A549 (cell line): ENCODE measurements around the gene GLCE. TPM values are rescaled to one million over a fixed set of nuclear protein-coding genes. Genes with fewer than 3 reads are reported as not detected.
A peak's percentile ranks its signal among the peaks of the same experiment; 100 is the strongest.

Experiments
- ATAC-seq, 2 experiments: fragments of 200-7000 bp in 1 of 2; fragments of >200 bp in 1 of 2; cut with Nextera tagmentation in 1 of 2; cut with Tn5 transposase in 1 of 2; 3 replicates each; pipeline versions ENCODE4 v1.8.0 to v1.9.1; 2018 to 2020; ENCODE audit warnings: mild to moderate bottlenecking in 1 of 2, moderate library complexity in 1 of 2
- CTCF ChIA-PET: fragments of 300-600 bp; sonication (Branson Sonifier 250); formaldehyde crosslinking; extraction: SDS; loops from one replicate; lab custom pipeline; 2021; ENCODE audit warnings: antibody characterized with exemption, inconsistent platforms; lab: Yijun Ruan, JAX
- POLR2A ChIA-PET: fragments of 350-600 bp; formaldehyde crosslinking; extraction: SDS; loops from one replicate; lab custom pipeline; 2021; ENCODE audit warnings: antibody characterized with exemption, inconsistent platforms; lab: Yijun Ruan, JAX
- DNase-seq, 2 experiments: peaks; one replicate each; pipeline versions ENCODE4 v3.0.0 to v3.0.0-alpha.2; 2011 to 2016; ENCODE audit warnings: low read depth in 1 of 2, low spot score in 1 of 2
- FAIRE-seq: peaks from 2 replicates; lab custom pipeline; 2011; peaks lifted over from hg19 to GRCh38; lab: Jason Lieb, UNC
- H3K27ac ChIP-seq, 2 experiments: fragments of >200 bp; sonication (Bioruptor Twin); formaldehyde crosslinking; 3 replicates each; pipeline ENCODE4 v1.5.1; 2016 to 2017
- H3K4me1 ChIP-seq: fragments of >200 bp; sonication (Bioruptor Twin); formaldehyde crosslinking; 3 replicates; pipeline ENCODE4 v1.6.1; 2016
- H3K4me2 ChIP-seq: fragments of >200 bp; sonication (Bioruptor Twin); formaldehyde crosslinking; 3 replicates; pipeline ENCODE4 v1.6.1; 2016
- H3K4me3 ChIP-seq: fragments of >200 bp; sonication (Bioruptor Twin); formaldehyde crosslinking; 3 replicates; pipeline ENCODE4 v1.5.1; 2016
- H3K9me3 ChIP-seq: fragments of >200 bp; sonication (Bioruptor Twin); formaldehyde crosslinking; 3 replicates; pipeline ENCODE4 v1.6.1; 2016
- CHD2 ChIP-seq: fragments of 150-350 bp; IDR thresholded peaks from 2 replicates; pipeline ENCODE4 v1.6.1; 2014; ENCODE audit warnings: low read length; ENCODE audit not compliant: partially characterized antibody
- CHD4 ChIP-seq: fragments of 200-600 bp; sonication (generic); IDR thresholded peaks from 2 replicates; pipeline ENCODE4 v1.6.1; 2016; ENCODE audit warnings: antibody characterized with exemption, mild to moderate bottlenecking, borderline replicate concordance
- CTCF ChIP-seq: fragments of >200 bp; sonication (Bioruptor Twin); formaldehyde crosslinking; IDR thresholded peaks from 3 replicates; pipeline ENCODE4 v1.5.1; 2016
- E2F6 ChIP-seq: IDR thresholded peaks from 2 replicates; pipeline ENCODE4 v1.6.1; 2012; ENCODE audit warnings: low read depth, borderline replicate concordance
- EHF ChIP-seq: fragments of 250-450 bp; sonication (Bioruptor Pico); IDR thresholded peaks from 2 replicates; pipeline ENCODE4 v1.5.0; 2020; ENCODE audit warnings: mild to moderate bottlenecking
- EHMT2 ChIP-seq: fragments of 200-600 bp; sonication (generic); IDR thresholded peaks from 2 replicates; pipeline ENCODE4 v1.6.1; 2016; ENCODE audit warnings: antibody characterized with exemption, low read depth, mild to moderate bottlenecking, moderate library complexity
- EP300 ChIP-seq, 2 experiments: fragments of >200 bp; sonication (Bioruptor Twin); formaldehyde crosslinking; IDR thresholded peaks; 2 replicates in 1 of 2; 3 replicates in 1 of 2; pipeline ENCODE4 v1.6.1; 2016 to 2017
- ESRRA ChIP-seq: fragments of 150-350 bp; IDR thresholded peaks from 2 replicates; pipeline ENCODE4 v1.6.1; 2014; ENCODE audit warnings: mild to moderate bottlenecking, low read length, borderline replicate concordance
- HEYL ChIP-seq: fragments of 250-450 bp; sonication (Bioruptor Pico); IDR thresholded peaks from 2 replicates; pipeline ENCODE4 v1.8.0; 2021; ENCODE audit warnings: mild to moderate bottlenecking, moderate library complexity
- HMGXB4 ChIP-seq: fragments of 250-450 bp; sonication (Bioruptor Pico); IDR thresholded peaks from 2 replicates; pipeline ENCODE4 v1.5.0; 2021; ENCODE audit warnings: mild to moderate bottlenecking, moderate library complexity, borderline replicate concordance
- HOXA7 ChIP-seq: fragments of 250-450 bp; sonication (Bioruptor Pico); IDR thresholded peaks from 2 replicates; pipeline ENCODE4 v1.5.0; 2020; ENCODE audit warnings: mild to moderate bottlenecking, moderate library complexity
- HOXB13 ChIP-seq: fragments of 250-450 bp; sonication (Bioruptor Pico); IDR thresholded peaks from 2 replicates; pipeline ENCODE4 v1.5.0; 2020; ENCODE audit warnings: low read depth, mild to moderate bottlenecking, moderate library complexity
- HOXB5 ChIP-seq: fragments of 250-450 bp; sonication (Bioruptor Pico); IDR thresholded peaks from 2 replicates; pipeline ENCODE4 v1.5.0; 2020; ENCODE audit warnings: mild to moderate bottlenecking, moderate library complexity
- KDM1A ChIP-seq: fragments of 200-600 bp; sonication (generic); IDR thresholded peaks from 2 replicates; pipeline ENCODE4 v1.6.1; 2016; ENCODE audit warnings: low read depth, mild to moderate bottlenecking
- KDM5A ChIP-seq: fragments of 200-600 bp; sonication (generic); IDR thresholded peaks from 2 replicates; pipeline ENCODE4 v1.6.1; 2016; ENCODE audit warnings: antibody characterized with exemption, mild to moderate bottlenecking
- MAX ChIP-seq: IDR thresholded peaks from 2 replicates; pipeline ENCODE4 v1.6.1; 2012
- MAZ ChIP-seq: fragments of 150-350 bp; IDR thresholded peaks from 2 replicates; pipeline ENCODE4 v1.6.1; 2014; ENCODE audit warnings: antibody characterized with exemption, low read depth, low read length, borderline replicate concordance
- NFE2L2 ChIP-seq: fragments of 150-350 bp; conservative IDR thresholded peaks from 2 replicates; pipeline ENCODE4 v1.6.1; 2014; ENCODE audit warnings: low read length
- NR3C1 ChIP-seq: fragments of >200 bp; sonication (Bioruptor Twin); formaldehyde crosslinking; IDR thresholded peaks from 3 replicates; pipeline ENCODE4 v1.6.1; 2017
- RAD21 ChIP-seq, 2 experiments: fragments of >200 bp in 1 of 2; sonication (Bioruptor Twin) in 1 of 2; formaldehyde crosslinking in 1 of 2; IDR thresholded peaks in 1 of 2; conservative IDR thresholded peaks in 1 of 2; 2 replicates in 1 of 2; 3 replicates in 1 of 2; pipeline ENCODE4 v1.6.1; 2012 to 2018; ENCODE audit warnings: inconsistent platforms in 1 of 2
- RARB ChIP-seq: fragments of 250-450 bp; sonication (Bioruptor Pico); IDR thresholded peaks from 2 replicates; pipeline ENCODE4 v1.8.0; 2021; ENCODE audit warnings: mild to moderate bottlenecking, moderate library complexity
- RFX5 ChIP-seq: fragments of 450-650 bp; IDR thresholded peaks from 2 replicates; pipeline ENCODE4 v1.7.1; 2014; ENCODE audit warnings: antibody characterized with exemption, mild to moderate bottlenecking, moderate library complexity
- RNF2 ChIP-seq: fragments of 200-600 bp; sonication (generic); IDR thresholded peaks from 2 replicates; pipeline ENCODE4 v1.6.1; 2016; ENCODE audit warnings: low read depth, mild to moderate bottlenecking, antibody characterized with exemption, moderate library complexity, borderline replicate concordance
- SREBF2 ChIP-seq: fragments of 450-650 bp; IDR thresholded peaks from 2 replicates; pipeline ENCODE4 v1.6.1; 2014; ENCODE audit warnings: mild to moderate bottlenecking, moderate library complexity
- ZC3H11A ChIP-seq: fragments of 450-650 bp; IDR thresholded peaks from 2 replicates; pipeline ENCODE4 v1.6.1; 2014; ENCODE audit warnings: antibody characterized with exemption, mild to moderate bottlenecking
- WGBS: methylation state at CpG from one replicate; pipeline ENCODE4 v1.1.6; 2017; ENCODE audit errors: missing lambda C conversion rate; 5-methylcytosine and 5-hydroxymethylcytosine counted together
- polyA plus RNA-seq, 4 experiments: library from polyadenylated mRNA; depleted of rRNA in 3 of 4; stranded (reverse); fragments of >200 nt; fragmentation: RNase III in 1 of 4; extraction: RNeasy Plus Mini Kit Qiagen cat#74134 plus additional on column Dnase treatment in 1 of 4; gene quantifications; 2 replicates in 3 of 4; 3 replicates in 1 of 4; pipeline ENCODE4 v1.2.3, GENCODE V29; 2011 to 2017
- TF ChIP-seq, protein P1 (sequence below): fragments of 250-450 bp; sonication (Bioruptor Pico); IDR thresholded peaks from 2 replicates; pipeline ENCODE4 v1.5.0; 2020; ENCODE audit warnings: low read depth, mild to moderate bottlenecking, moderate library complexity

Gene GLCE
- polyA plus RNA-seq, 2 of the 4 experiments (the other 2 are of a cell fraction), result 19.6 to 41.8 TPM

DNA sequence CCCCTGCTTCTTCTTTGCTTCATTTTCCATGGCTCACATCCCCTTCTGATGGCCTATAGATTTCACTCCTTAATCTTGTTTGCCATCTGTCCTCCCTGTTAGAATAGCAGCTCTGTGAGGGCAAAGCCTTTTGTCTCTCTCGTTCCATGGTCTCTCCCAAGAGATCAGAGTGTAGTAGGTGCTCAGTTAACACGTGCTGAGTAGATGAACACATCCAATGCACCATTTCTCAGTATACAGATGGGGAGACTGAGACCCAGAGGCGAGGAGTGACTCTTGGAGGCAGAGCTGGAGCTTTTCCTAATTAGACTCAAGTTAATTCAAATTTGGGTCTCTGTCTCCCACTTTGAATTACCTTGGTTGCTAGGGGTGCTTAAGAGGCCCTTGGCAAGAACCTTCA lies 142.5 kb downstream of the GLCE start:
- TF ChIP-seq ESRRA (no peak), KDM1A (peak; percentile 43; the same call in 1 of the 2 replicates)
- CTCF ChIA-PET, result interaction anchor here (1.0 to 2.5 kb wide), 10 partner anchors 9 to 244 kb away, joined by 3 to 18 read pairs (median 5); no protein-coding TSS in a partner anchor
- DNase-seq (no peak), FAIRE-seq (peak; percentile 56), ATAC-seq (no peak)
- Histone ChIP-seq H3K4me1 (peaks cover 71% of the 10 kb centered on the region), H3K4me2 (peak overlapping the region; percentile 85), H3K27ac (peak overlapping the region; percentile 96 to 97), H3K9me3 (no peaks in the 10 kb centered on the region), H3K4me3 (no peak overlapping the region)
- POLR2A ChIA-PET, result interaction anchor here (1.8 to 2.0 kb wide), 2 partner anchors 142 to 150 kb away, joined by 5 to 10 read pairs; partner anchors contain the start of genes GLCE and RPLP1
- 67% methylated on average over 3 of the region's 3 CpGs for WGBS

DNA sequence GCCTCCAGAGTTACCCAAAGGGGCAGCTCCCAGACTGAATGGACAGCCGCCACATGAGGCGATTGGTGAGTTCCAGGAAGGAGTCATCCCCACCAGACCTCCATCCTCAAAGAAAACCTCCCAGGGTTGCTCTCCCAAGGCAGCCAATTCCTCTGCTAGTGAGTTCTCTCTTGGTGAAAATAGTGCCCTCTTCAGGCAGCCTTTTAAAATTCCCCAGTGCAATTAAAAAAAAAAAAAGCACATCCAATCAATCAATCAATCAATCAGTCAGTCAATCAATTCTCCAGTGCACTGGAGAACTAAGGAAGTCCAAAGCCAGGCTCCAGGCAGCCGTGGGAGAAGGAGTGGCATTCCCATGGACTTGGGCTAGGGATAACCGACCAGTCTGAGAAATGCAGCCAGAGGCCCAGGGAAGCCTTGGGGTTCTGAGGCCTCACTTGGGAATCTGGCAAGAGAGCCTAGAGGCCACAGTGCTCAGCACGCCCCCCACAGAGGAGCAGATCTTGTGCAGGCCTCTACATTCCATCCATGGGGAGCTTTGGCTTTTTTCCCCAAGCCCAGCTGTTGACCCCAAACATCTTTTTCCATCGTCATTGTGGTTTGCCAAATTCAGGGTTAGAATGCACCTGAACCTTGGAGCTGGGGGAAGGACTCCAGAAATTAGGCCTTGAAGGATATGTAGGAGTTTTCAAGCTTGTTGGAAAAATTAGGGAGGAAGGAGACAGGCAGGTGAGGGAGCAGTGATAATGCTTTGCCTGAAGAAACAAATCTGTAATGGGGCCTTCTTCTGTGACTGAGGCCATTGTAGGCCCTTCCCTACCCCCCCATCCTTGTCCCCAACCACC lies 143.1 kb downstream of the GLCE start:
- H3K4me2 ChIP-seq, result peak overlapping the region; percentile 85
- peak overlapping the region; percentile 96 to 97 for H3K27ac ChIP-seq
- POLR2A ChIA-PET, result interaction anchor here (0.5 to 2.0 kb wide), 5 partner anchors 10 to 154 kb away, joined by 3 to 10 read pairs (median 3); partner anchors contain the start of genes GLCE and RPLP1
- FAIRE-seq (peak; percentile 39), DNase-seq (peak; percentile 48 to 58), ATAC-seq (no peak)
- CTCF ChIA-PET, result interaction anchor here (0.9 to 2.5 kb wide), 20 partner anchors 10 to 269 kb away, joined by 3 to 18 read pairs (median 5); partner anchors contain the start of gene GLCE
- TF ChIP-seq CHD2, result no peak
- TF ChIP-seq RARB (CRISPR knock-in tag), result no peak
- peak; percentile 55 for TF ChIP-seq CTCF
- peak; percentile 12; the same call in 1 of the 2 replicates for TF ChIP-seq EHF (CRISPR knock-in tag)
- TF ChIP-seq EHMT2, result no peak
- no peak for TF ChIP-seq KDM5A
- peak; percentile 82 for TF ChIP-seq HOXB5 (CRISPR knock-in tag)
- TF ChIP-seq RAD21 (conservative IDR thresholded peaks at IDR 0.05 in 1 of 2, IDR thresholded peaks at IDR 0.05 in 1 of 2), result peak in 1 of 2 experiments; percentile 23; a peak in 2 of 5 replicates
- no peak for TF ChIP-seq HOXB13 (CRISPR knock-in tag)
- H3K4me3 ChIP-seq, result no peak overlapping the region
- 55% methylated on average over 6 of the region's 6 CpGs for WGBS
- H3K4me1 ChIP-seq, result peaks cover 69% of the 10 kb centered on the region
- H3K9me3 ChIP-seq, result no peaks in the 10 kb centered on the region

GRCh38 chr15:69304182-69304545 lies 143.7 kb downstream of the GLCE start:
- WGBS, result 14% methylated on average over 5 of the region's 5 CpGs
- H3K27ac ChIP-seq, result peak overlapping the region; percentile 96 to 97
- H3K4me3 ChIP-seq, result peak overlapping the region; percentile 5; the same call in 2 of the 3 replicates
- peak overlapping the region; percentile 85 for H3K4me2 ChIP-seq
- ChIA-PET CTCF (interaction anchor here (0.9 to 2.4 kb wide), 17 partner anchors 10 to 270 kb away, joined by 3 to 18 read pairs (median 5); partner anchors contain the start of gene GLCE), POLR2A (interaction anchor here (0.5 to 2.0 kb wide), 5 partner anchors 9 to 154 kb away, joined by 3 to 10 read pairs (median 3); partner anchors contain the start of genes GLCE and RPLP1)
- peak; percentile 60 to 63 for ATAC-seq
- peak; percentile 92 to 94 for DNase-seq
- H3K4me1 ChIP-seq, result peaks cover 74% of the 10 kb centered on the region
- FAIRE-seq, result peak; percentile 98
- no peaks in the 10 kb centered on the region for H3K9me3 ChIP-seq
- TF ChIP-seq ZC3H11A, result no peak
- TF ChIP-seq HOXA7 (CRISPR knock-in tag), result no peak
- TF ChIP-seq, protein P1, sequence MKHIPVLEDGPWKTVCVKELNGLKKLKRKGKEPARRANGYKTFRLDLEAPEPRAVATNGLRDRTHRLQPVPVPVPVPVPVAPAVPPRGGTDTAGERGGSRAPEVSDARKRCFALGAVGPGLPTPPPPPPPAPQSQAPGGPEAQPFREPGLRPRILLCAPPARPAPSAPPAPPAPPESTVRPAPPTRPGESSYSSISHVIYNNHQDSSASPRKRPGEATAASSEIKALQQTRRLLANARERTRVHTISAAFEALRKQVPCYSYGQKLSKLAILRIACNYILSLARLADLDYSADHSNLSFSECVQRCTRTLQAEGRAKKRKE, result peak; percentile 64; the same call in 1 of the 2 replicates
- TF ChIP-seq HOXB13 (CRISPR knock-in tag), result 0 out of 2 replicates have a peak, but pooled peaks have one; percentile 49
- peak; percentile 80 to 81; a peak in 3 of 5 replicates for TF ChIP-seq EP300 (IDR thresholded peaks at IDR 0.05)
- peak; percentile 81 for TF ChIP-seq MAX
- TF ChIP-seq E2F6, result no peak
- TF ChIP-seq RNF2, result no peak
- no peak for TF ChIP-seq SREBF2
- TF ChIP-seq NR3C1, result no peak
- no peak for TF ChIP-seq EHMT2
- no peak for TF ChIP-seq NFE2L2
- no peak for TF ChIP-seq RFX5
- TF ChIP-seq KDM1A, result no peak
- no peak for TF ChIP-seq HMGXB4 (CRISPR knock-in tag)
- no peak for TF ChIP-seq HEYL
- no peak for TF ChIP-seq CHD4
- no peak for TF ChIP-seq MAZ
